Natural killer cell (primary cell): ENCODE results near the gene OR6B1. TPM values are rescaled to one million over a fixed set of nuclear protein-coding genes. Genes with fewer than 3 reads are reported as not detected.

Source experiments
- ATAC-seq, 3 donors: fragments of 150-1000 bp in 2 of 3; fragments of 200-7000 bp in 1 of 3; cut with Tn5 transposase; 1 replicate in 1 of 3; 2 replicates in 2 of 3; pipeline ENCODE4 v1.10.0; 2021; ENCODE audit warnings: mild to moderate bottlenecking in 2 of 3, moderate library complexity in 2 of 3
- DNase-seq, 2 donors: peaks; one replicate each; pipeline versions ENCODE4 v3.0.0 to v3.0.0-alpha.2; 2013 to 2021; ENCODE audit warnings: mixed read lengths in 1 of 2
- H3K27ac ChIP-seq: one replicate; pipeline ENCODE4 v1.5.1; 2013; ENCODE audit warnings: mild to moderate bottlenecking, low read length
- H3K27me3 ChIP-seq: one replicate; pipeline ENCODE4 v1.6.1; 2013; ENCODE audit warnings: low read length; ENCODE audit not compliant: control insufficient read depth, insufficient read depth
- H3K36me3 ChIP-seq: one replicate; pipeline ENCODE4 v1.6.1; 2013; ENCODE audit warnings: low read length; ENCODE audit not compliant: control insufficient read depth, insufficient read depth
- H3K4me1 ChIP-seq: one replicate; pipeline ENCODE4 v1.6.1; 2013; ENCODE audit warnings: low read length; ENCODE audit not compliant: control insufficient read depth, insufficient read depth
- H3K4me3 ChIP-seq: one replicate; pipeline ENCODE4 v1.5.1; 2013; ENCODE audit warnings: low read length
- H3K9me3 ChIP-seq: one replicate; pipeline ENCODE4 v1.6.1; 2013; ENCODE audit warnings: low read length; ENCODE audit not compliant: control insufficient read depth, insufficient read depth
- H3K27ac Mint-ChIP-seq, 2 donors: one replicate each; pipeline ENCODE4 v1.8.0; 2022; ENCODE audit warnings: mild to moderate bottlenecking in 2 of 2, mixed read lengths in 2 of 2, moderate library complexity in 1 of 2
- H3K27me3 Mint-ChIP-seq, 2 donors: one replicate each; pipeline ENCODE4 v1.8.0; 2022; ENCODE audit warnings: low read depth in 2 of 2, mixed read lengths in 2 of 2
- H3K36me3 Mint-ChIP-seq: one replicate; pipeline ENCODE4 v1.8.0; 2022; ENCODE audit warnings: mixed read lengths
- H3K4me1 Mint-ChIP-seq, 2 donors: one replicate each; pipeline ENCODE4 v1.8.0; 2022; ENCODE audit warnings: mixed read lengths in 2 of 2
- H3K4me3 Mint-ChIP-seq: one replicate; pipeline ENCODE4 v1.8.0; 2022; ENCODE audit warnings: mild to moderate bottlenecking, moderate library complexity, mixed read lengths
- H3K9me3 Mint-ChIP-seq, 2 donors: one replicate each; pipeline ENCODE4 v1.8.0; 2022; ENCODE audit warnings: mixed read lengths in 2 of 2
- WGBS: methylation state at CpG from one replicate; pipeline ENCODE4 v1.1.7; 2013; ENCODE audit warnings: missing lambda C conversion rate; ENCODE audit not compliant: insufficient coverage; 5-methylcytosine and 5-hydroxymethylcytosine counted together
- intact Hi-C: fragments of 100-400 bp; cut with micrococcal nuclease; formaldehyde crosslinking; loops from one replicate; pipeline ENCODE4 v1.14.2; 2022
- total RNA-seq, 4 donors: library from RNA; stranded (reverse); fragments of 120-200 nt in 1 of 4; gene quantifications; one replicate each; pipeline versions ENCODE4 v1.2.3 to v1.2.4, GENCODE V29; 2013 to 2022
- TF ChIP-seq, protein P1 (sequence below): fragments of 200-600 bp; IDR thresholded peaks from one replicate; pipeline ENCODE4 v1.8.0; 2022; ENCODE audit warnings: antibody characterized with exemption

Gene OR6B1
- total RNA-seq, 3 donors from 2014 or later (not counting 1 experiment from before 2014, with no cell fraction given) = not detected

- Mint-ChIP-seq H3K36me3 (no peaks in the 10 kb centered on the region), H3K27ac (no peak overlapping the region), H3K27me3 (peaks cover 5 to 12% of the 10 kb centered on the region in 2 donors), H3K4me1 (no peaks in the 10 kb centered on the region), H3K4me3 (no peak overlapping the region), H3K9me3 (no peaks in the 10 kb centered on the region)
- intact Hi-C loops = no loop called here
- no peak for ATAC-seq
- no peaks in the 10 kb centered on the region for H3K9me3 ChIP-seq
- no peak for DNase-seq
- no peak overlapping the region for H3K4me3 ChIP-seq
- no peaks in the 10 kb centered on the region for H3K36me3 ChIP-seq
- no peaks in the 10 kb centered on the region for H3K4me1 ChIP-seq
- WGBS = 94% methylated on average over 2 of the region's 2 CpGs
- TF ChIP-seq, protein P1, sequence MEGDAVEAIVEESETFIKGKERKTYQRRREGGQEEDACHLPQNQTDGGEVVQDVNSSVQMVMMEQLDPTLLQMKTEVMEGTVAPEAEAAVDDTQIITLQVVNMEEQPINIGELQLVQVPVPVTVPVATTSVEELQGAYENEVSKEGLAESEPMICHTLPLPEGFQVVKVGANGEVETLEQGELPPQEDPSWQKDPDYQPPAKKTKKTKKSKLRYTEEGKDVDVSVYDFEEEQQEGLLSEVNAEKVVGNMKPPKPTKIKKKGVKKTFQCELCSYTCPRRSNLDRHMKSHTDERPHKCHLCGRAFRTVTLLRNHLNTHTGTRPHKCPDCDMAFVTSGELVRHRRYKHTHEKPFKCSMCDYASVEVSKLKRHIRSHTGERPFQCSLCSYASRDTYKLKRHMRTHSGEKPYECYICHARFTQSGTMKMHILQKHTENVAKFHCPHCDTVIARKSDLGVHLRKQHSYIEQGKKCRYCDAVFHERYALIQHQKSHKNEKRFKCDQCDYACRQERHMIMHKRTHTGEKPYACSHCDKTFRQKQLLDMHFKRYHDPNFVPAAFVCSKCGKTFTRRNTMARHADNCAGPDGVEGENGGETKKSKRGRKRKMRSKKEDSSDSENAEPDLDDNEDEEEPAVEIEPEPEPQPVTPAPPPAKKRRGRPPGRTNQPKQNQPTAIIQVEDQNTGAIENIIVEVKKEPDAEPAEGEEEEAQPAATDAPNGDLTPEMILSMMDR = no peak
- no peak overlapping the region for H3K27ac ChIP-seq
- H3K27me3 ChIP-seq = no peaks in the 10 kb centered on the region
Observed at GRCh38 chr7:143978585-143978984, 21.5 kb upstream of the OR6B1 start.

- Histone ChIP-seq H3K27me3 (no peaks in the 10 kb centered on the region), H3K9me3 (no peaks in the 10 kb centered on the region), H3K36me3 (no peaks in the 10 kb centered on the region), H3K27ac (no peak overlapping the region), H3K4me1 (no peaks in the 10 kb centered on the region), H3K4me3 (no peak overlapping the region)
- H3K36me3 Mint-ChIP-seq = no peaks in the 10 kb centered on the region
- no peak for DNase-seq
- no peak overlapping the region for H3K4me3 Mint-ChIP-seq
- H3K4me1 Mint-ChIP-seq = no peaks in the 10 kb centered on the region
- H3K27me3 Mint-ChIP-seq = peaks cover 5 to 8% of the 10 kb centered on the region in 2 donors
- no peak for ATAC-seq
- no peaks in the 10 kb centered on the region for H3K9me3 Mint-ChIP-seq
- H3K27ac Mint-ChIP-seq = no peak overlapping the region
- 92% methylated on average over 1 of the region's 1 CpG for WGBS
- intact Hi-C loops = no loop called here
- TF ChIP-seq, protein P1 = no peak
Observed at GRCh38 chr7:143979359-143979758, 20.8 kb upstream of the OR6B1 start.

- peaks cover 1 to 2% of the 10 kb centered on the region in 2 donors for H3K27me3 Mint-ChIP-seq
- Histone ChIP-seq H3K4me3 (no peak overlapping the region), H3K27ac (no peak overlapping the region), H3K27me3 (no peaks in the 10 kb centered on the region), H3K9me3 (no peaks in the 10 kb centered on the region), H3K4me1 (no peaks in the 10 kb centered on the region), H3K36me3 (no peaks in the 10 kb centered on the region)
- H3K4me3 Mint-ChIP-seq = no peak overlapping the region
- no CpG with 5 or more reads among the region's 2 CpGs for WGBS
- no peak for ATAC-seq
- intact Hi-C loops = no loop called here
- H3K9me3 Mint-ChIP-seq = no peaks in the 10 kb centered on the region
- TF ChIP-seq, protein P1 = no peak
- DNase-seq = no peak
- no peaks in the 10 kb centered on the region for H3K36me3 Mint-ChIP-seq
- H3K4me1 Mint-ChIP-seq = no peaks in the 10 kb centered on the region
- no peak overlapping the region for H3K27ac Mint-ChIP-seq
Observed at GRCh38 chr7:143979998-143980397, 20.1 kb upstream of the OR6B1 start.

- Mint-ChIP-seq H3K9me3 (no peaks in the 10 kb centered on the region), H3K27me3 (no peaks in the 10 kb centered on the region)
- no peak for ATAC-seq
Observed at GRCh38 chr7:143980746-143981510, 19.2 kb upstream of the OR6B1 start.

More at GRCh38 chr7:143980746-143981510, 19.2 kb upstream of the OR6B1 start:
- no peaks in the 10 kb centered on the region for H3K4me1 Mint-ChIP-seq
- no peaks in the 10 kb centered on the region for H3K27me3 ChIP-seq
- H3K4me3 Mint-ChIP-seq = no peak overlapping the region
- no peak overlapping the region for H3K4me3 ChIP-seq
- intact Hi-C loops = no loop called here
- DNase-seq = no peak
- TF ChIP-seq, protein P1 = no peak
- H3K36me3 ChIP-seq = no peaks in the 10 kb centered on the region
- H3K36me3 Mint-ChIP-seq = no peaks in the 10 kb centered on the region
- no peaks in the 10 kb centered on the region for H3K9me3 ChIP-seq
- no peak overlapping the region for H3K27ac ChIP-seq
- H3K27ac Mint-ChIP-seq = no peak overlapping the region
- 94% methylated on average over 8 of the region's 10 CpGs for WGBS
- H3K4me1 ChIP-seq = no peaks in the 10 kb centered on the region
